ENCODE measurements around the gene STXBP2.
A peak's percentile ranks its signal among the peaks of the same experiment; 100 is the strongest.

STXBP2 gene

DNA sequence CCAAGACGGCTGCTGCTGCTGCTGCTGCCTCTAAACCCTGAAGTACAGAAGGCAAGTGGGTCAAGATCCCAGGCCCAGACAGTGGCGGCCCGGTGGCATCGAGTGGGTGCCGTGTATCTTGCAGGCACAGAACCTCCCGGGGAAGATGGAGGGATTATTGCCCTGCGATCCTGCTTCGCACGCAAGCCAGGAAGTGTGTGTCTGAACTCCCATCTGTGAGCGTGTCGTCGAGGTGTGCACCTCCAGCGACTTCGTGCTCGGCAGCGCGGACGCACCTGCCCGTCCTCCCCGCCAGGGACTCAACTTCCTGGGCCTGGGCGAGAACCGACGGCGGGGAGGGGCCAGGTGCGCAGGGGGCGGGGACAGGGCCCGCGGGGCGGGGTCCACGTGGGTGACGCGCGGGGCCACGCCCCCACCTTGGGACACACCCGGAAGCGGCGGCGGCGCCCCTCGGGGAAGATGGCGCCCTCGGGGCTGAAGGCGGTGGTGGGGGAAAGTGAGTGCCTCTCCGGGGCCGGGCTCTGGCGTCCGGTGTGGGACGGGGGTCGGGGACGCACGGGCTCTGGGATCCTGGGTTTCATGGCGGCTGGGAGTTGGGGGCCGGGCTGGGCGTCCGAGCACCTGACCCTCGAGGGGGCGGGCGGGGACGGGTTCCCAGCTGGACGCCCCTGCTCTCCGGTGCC is at the start of gene STXBP2:
TSS of gene STXBP2 (plus strand) at position 420 of the 683 bp plus-strand sequence. CDS start at position 460, 40 bp downstream.
- peak; percentile 90 for DNase-seq

DNA sequence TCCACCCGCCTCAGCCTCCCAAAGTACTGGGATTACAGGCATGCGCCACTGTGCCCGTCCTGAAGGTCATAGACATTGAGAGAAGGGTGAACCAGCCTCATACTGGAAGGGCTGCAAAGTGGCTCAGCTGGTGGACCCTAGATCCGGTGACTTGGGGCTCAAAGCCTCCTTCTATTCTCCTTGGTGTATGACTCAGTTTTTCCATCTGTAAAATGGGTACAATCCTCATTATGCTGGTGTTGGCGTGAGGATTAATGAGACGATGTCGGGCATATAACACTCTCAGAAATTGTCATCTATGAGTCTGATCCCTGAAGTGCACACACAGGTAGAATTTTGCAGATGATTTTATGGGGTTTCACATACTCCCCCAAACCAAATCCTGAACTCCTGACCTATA is 47.1 kb upstream of the STXBP2 start:
- no peak for DNase-seq

DNA sequence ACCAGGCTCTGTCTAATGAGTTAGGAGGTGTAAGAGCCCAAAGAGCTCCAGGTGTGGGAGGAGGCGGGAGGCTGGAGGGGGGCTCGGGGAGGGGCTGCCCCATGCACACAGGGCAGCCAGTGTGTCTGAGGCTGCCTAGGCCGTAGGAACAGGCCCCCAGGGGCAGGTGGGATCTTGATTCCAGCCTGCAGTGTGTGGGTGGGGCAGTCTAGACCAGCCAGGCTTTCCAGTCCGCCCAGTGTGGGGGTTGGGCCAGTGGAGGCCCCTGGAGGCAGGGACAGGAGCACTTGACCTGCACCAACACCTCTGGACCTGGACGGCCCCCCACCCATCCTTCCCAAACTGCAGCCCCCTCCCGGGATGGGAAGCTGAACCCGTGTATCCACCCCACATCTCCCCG is 46.7 kb upstream of the STXBP2 start:
- DNase-seq: no peak

DNA sequence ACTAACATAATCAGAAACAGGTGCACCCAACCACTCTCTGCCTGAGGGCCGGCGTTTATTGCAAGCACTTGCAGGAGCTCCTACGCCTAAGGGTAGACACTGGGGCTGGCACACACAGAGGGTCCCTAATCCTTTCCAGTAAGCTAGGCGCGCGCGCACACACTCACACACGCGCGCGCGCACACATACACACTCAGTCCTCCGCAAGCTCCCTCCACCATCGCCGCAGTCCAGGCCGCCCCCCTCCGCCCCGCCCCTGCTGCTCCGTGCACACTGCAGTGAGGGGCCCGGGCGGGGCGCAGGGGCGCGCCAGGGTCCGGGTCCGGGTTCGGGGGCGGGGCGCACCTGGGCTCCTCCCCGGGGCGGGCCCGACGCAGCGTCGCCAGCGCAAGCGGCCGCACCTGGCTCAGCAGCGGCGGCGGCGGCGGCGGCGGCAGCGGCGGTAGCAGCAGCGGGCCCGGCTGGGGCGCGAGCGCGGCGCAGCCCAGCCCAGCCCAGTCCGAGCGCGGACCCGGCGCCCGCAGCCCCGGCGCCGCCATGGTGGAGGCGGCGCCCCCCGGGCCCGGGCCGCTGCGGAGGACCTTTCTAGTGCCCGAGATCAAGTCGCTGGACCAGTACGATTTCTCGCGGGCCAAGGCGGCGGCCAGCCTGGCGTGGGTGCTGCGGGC is 41.3 kb upstream of the STXBP2 start, which contains the start of gene CAMSAP3:
TSS of gene CAMSAP3 (plus strand) at position 398 of the 668 bp plus-strand sequence. CDS start at position 538, 140 bp downstream.
- DNase-seq: peak; percentile 58

DNA sequence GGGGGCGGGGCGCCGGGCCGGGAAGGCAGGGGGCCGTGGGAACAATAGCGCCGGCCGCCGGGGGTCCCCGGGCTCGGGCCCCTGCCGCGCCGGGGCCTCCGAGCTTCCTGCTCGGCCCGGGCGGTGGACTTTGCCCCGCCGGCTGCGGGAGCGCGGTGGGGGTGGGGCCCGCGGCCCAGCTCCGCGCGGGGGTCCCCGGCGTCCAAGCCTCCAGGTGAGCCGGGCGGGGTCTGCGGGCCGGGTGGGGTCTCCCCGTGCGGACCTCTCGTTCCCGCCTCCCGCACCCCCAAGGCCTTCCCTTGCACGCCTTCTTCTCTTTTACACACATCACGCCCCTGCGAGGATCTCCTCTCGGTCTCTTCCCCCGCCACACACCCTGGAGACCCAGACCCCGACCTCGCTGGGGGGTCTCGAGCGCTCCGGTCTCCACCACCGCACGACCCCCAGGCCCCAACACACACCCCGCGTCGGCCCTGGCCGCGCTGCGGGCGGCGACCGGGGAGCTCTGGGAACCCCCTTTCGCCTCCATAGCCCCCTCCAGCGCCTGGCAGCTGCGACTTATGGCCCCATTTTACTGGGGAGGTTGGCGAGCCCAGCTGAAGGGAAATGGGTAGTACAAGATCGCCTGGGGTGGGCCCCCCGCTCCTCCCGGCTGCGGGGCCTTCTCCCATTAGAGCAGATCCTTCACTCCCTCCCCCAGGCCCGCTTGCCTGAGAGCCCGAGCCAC is 40.5 kb upstream of the STXBP2 start:
- no peak for DNase-seq

DNA sequence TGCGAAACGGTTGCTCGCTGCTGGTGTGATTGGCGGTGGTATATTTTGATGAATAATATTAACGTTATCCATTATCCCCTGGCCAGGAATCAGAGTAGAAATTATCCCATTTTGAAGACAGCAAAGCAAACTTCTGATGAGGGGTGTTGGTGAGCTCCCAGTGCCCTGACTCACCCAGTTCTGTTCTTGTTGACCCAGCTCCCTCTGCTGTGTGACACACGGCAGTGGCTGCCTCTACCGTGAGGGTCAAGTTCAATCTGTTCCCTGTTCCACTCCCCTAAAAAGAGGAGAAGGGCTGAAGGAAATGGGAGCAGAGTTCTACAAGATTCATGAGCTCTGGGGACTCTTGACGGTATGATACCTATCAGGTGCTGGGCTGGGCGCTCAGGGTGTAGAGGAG is 39.2 kb upstream of the STXBP2 start:
- no peak for DNase-seq

DNA sequence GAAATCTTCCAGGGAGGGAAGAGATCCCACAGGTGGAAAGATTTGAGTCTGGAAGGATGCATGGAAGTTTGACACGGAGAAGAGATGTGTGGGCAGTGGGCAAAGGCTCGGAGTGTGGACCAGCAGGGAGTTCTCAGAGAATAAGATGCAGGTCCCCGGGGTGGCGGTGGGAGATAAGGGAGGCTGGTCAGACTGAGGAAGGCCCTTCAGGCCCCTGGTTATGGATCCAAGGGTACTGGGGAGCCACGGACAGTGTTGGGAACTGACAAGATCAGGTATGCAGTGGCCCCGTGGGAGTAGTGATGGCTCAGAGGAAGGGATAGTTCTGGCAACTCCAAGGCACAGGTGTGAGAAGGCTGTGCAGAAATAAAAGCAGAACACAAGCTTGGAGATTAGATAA is 38.7 kb upstream of the STXBP2 start:
- DNase-seq: no peak

DNA sequence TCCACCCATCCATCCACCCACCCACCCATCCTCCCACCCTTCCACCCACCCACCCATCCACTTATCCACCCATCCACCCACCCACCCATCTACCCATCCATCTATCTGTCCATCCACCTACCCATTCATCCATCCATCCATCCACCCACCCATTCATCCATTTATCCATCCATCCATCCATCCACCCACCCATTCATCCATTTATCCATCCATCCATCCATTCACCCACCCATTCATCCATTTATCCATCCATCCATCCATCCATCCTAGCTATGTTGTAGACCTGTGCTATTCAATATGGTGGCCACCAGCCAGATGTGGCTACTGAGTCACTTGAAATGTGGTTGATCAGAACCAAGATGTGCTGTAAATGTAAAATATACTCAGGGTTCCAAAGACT is 36.2 kb upstream of the STXBP2 start:
- DNase-seq: no peak

DNA sequence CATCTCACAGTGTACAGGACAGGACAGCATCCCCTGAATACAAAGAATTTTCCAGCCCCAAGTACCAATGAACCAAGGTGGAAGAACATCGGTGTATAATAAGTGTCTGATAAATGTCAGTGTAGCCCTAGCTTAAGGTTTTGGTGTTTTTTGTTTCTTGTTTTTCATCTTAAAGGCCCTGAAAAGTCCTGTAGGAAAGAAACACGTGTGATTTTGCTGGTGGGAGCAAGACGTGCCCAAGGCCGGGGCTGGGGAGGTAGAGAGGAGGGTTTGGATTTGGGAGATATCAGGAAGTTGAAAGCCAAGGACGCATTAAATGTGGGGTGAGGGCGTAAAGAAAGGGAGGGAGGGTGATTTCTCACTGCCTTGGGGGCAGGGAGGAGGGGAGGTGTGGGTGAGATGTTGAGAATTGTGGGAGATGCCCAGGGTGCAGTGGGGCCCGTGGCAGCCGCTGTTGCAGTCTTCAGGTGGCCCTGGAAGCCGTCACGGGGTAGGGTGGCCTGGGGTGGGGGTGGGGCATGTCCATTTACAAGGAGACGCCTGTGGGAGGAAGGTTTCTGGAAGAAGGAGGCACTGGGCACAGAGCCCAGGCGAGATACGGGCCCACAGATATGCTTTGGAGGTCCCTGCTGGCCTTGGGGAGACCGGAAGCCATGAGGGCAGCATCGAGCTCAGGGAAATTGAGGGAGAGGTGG is 34.5 kb upstream of the STXBP2 start:
- DNase-seq: no peak

DNA sequence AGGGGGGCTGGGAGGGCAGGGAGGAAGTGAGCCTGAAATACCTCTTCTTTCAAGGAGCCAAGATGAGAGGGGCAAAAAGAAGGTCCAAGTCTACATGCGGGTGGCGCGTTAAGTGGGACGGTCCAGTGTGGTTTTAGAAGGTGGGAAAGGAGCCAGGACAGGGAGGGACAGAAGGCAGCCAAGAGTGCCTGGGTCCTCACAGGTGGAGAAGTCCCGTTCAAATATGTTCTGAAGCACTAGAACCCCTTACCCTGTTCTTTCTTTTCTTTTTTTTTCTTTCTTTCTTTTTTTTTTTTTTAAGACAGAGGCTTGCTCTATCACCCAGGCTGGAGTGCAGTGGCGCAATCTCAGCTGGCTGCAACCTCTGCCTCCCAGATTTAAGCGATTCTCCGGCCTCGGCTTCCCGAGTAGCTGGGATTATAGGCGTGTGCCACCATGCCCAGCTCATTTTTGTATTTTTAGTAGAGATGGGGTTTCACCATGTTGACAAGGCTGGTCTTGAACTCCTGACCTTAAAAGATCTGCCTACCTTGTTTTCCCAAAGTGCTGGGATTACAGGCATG is 33.9 kb upstream of the STXBP2 start:
- DNase-seq: no peak

DNA sequence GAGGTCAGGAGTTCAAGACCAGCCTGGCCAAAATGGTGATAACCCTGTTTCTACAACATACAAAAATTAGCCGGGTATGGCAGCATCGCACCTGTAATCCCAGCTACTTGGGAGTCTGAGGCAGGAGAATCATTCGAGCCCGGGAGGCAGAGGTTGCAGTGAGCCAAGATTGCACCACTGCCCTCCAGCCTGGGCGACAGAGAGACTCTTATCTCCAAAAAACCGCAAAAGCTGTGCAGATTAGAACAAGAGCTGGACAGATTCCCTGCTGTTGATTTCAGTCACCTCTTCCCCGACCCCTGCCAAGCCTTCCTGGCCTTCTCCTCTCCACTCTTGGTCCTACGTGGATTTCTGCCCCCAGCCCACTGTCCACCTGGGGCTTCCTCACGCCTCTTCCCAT is 33.0 kb upstream of the STXBP2 start:
- no peak for DNase-seq

DNA sequence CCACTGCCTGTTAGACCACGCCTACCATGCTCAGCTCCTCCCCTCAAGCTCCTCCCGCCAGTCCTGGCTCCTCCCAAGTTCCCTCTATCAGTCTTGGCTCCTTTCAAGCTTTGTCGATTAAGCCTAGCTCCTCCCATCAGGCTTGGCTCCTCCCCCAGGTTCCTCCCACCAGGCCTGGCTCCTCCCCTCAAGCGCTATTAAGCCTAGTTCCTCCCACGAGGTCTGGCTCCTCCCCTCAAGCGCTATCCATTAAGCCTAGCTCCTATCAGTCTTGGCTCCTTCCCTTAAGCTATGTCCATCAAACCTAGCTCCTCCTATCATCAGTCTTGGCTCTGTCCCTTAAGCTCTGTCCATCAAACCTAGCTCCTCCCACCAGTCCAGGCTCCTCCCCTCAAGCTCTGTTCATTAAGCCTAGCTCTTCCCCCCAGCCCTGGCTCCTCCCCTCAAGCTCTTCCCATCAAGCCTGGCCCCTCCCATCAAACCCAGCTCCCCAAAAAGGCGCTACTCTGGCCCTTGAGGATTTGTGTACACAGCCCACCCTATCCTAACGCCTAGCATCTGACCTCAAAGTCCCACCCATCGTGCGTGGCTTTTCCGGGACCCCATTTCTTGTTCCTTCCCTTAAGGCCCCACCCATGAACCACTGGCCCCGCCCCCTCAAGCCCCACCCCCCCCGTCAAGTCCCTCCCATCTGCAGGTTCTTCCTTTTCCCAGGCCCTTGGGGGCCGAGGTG is 31.3 kb upstream of the STXBP2 start:
- DNase-seq: no peak

DNA sequence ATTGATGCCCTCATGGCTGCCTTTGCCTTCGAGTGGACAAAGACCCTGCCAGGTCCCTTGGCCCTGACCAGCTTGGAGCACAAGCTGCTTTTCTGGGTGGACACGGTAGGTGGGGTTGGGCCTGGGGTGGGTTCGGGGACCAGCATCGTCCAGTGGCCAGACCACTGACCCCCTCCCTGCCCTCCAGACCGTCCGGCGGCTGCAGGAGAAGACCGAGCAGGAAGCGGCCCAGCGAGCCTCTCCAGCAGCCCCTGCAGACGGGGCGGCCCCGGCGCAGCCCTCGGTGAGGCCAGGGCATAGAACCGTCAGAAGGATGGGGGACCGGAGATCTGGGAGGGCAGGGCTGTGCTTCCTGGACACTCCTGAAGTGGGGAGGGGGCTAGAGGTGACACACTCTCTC is 30.6 kb upstream of the STXBP2 start:
- no peak for DNase-seq

DNA sequence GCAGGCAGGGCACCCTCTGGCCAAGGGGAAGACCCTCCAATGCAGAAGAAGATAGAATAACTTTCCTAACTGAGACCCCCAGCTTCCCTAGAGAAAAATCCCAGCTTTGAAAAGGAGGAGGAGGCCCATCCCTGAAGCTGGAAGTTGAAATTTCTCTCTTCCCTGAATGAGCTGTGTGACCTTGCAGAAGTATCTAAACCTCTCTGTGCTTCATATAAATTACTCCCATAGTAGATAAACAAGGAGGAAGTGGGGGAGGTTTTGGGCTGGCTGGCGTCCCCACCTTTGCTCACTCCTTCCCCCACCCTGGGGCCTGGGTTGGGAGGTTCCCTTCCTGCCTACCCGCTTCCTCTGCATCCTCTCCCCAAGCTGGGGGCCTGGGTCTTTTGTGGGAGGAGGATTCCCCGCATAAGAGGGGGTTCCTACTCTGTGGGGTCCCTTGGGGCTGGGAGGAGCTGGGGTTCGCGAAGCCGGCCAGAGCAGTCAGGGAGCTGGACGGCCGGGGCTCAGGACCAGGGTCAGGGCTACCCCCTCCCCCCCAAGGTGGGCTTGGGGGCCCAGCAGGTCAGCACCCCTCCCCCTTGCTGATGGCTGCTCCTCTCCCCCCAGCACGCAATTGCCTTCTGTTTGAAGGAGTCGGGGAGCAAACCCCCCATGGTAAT is 29.6 kb upstream of the STXBP2 start:
- no peak for DNase-seq

DNA sequence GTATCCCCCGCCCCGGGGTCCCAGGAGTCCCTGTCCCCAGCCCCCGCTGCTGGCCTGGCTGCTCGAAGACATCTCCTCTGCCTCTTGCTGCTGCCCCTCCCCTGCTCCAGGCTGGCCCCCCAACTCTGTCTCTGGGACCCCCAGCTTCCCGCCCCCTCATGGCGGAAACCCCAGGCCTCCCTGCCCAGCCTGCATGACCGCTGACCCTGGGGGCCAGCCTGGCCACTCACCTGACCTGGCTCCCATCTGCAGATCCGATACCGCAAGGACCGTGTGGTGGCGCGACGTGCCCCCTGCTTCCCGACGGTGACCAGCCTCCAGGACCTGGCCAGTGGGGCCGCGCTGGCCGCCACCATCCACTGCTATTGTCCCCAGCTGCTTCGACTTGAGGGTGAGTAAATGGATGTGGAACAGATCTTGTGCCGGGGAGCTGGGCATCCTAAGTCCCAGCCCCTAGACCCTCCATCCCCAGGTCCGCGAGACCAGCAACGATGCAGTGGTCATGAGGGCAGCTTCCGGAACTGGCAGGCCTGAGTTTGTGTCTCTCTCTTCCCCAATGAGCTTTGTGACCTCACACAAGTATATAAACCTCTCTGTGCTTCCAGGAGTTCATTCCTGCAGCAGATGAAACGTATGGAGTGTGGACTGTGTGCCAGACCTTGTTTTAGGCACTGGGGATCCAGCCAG is 28.9 kb upstream of the STXBP2 start:
- DNase-seq: no peak

DNA sequence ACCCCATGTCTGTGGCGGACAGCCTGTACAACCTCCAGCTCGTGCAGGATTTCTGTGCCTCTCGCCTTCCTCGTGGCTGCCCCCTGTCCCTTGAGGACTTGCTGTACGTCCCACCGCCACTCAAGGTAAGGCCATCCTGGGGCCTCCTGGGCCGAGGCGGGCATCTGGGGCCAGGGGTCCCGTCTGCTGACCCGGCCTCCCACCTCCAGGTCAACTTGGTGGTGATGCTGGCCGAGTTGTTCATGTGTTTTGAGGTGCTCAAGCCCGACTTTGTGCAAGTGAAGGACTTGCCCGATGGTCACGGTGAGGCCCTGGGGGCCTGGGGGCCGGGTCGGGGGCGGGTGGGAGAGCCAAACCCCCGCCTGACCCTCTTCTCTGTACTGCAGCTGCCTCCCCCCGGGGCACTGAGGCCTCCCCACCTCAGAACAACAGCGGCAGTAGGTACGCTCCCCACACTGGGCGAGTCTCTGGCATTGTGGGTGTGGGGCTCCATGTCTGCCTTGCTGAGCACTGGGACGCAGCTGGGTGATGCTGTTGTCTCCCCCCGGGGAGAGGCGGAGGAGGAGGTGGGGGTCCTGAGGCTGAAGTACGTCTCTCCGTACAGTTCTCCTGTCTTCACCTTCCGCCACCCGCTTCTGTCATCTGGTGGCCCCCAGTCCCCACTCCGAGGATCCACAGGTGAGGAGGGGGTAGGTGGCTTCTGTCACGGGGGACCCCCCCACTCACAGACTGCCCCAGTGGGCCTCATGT is 26.2 kb upstream of the STXBP2 start:
- DNase-seq: no peak

DNA sequence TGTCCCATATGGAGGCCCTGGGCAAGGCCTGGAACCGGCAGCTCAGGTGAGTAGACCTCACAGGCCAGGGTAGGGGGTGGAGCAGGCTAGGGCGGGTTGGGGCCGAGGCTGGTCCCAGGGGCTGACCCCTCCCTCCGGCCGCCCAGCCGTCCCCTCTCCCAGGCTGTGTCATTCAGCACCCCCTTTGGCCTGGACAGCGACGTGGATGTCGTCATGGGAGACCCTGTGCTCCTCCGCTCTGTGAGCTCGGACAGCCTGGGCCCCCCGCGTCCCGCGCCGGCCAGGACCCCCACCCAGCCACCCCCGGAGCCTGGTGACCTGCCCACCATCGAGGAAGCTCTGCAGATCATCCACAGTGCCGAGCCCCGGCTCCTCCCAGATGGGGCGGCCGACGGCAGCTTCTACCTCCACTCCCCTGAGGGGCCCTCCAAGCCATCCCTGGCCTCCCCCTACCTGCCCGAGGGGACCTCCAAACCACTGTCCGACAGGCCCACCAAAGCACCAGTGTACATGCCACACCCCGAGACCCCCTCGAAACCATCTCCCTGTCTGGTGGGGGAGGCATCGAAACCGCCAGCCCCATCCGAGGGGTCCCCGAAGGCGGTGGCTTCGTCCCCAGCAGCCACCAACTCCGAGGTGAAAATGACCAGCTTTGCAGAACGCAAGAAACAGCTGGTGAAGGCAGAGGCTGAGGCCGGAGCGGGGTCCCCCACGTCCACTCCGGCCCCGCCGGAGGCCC is 25.2 kb upstream of the STXBP2 start:
- DNase-seq: no peak

DNA sequence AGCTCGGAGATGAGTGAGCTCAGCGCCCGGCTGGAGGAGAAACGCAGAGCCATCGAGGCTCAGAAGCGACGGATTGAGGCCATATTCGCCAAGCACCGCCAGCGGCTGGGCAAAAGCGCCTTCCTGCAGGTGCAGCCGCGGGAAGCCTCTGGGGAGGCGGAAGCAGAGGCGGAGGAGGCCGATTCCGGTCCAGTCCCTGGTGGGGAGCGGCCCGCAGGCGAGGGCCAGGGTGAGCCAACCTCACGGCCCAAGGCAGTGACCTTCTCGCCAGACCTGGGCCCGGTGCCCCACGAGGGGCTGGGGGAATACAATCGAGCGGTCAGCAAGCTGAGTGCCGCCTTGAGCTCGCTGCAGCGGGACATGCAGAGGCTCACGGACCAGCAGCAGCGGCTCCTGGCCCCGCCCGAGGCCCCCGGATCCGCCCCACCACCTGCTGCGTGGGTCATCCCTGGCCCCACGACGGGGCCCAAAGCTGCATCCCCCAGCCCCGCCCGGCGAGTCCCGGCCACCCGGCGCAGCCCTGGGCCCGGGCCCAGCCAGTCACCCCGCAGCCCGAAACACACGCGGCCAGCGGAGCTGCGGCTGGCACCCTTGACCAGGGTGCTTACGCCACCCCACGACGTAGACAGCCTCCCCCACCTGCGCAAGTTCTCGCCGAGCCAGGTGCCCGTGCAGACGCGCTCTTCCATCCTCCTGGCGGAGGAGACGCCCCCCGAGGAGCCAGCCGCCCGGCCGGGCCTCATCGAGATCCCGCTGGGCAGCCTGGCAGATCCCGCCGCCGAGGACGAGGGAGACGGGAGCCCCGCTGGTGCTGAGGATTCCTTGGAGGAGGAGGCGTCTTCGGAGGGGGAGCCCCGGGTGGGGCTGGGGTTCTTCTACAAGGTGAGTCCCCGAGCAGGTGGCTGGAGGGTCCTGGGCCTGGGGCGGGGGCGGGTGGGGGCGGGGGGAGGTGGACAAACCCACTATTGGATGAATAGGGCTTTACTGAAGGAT is 24.3 kb upstream of the STXBP2 start:
- no peak for DNase-seq

Data from activated naive CD4-positive, alpha-beta T cell treated with anti-CD3 and anti-CD28 coated beads, Interleukin-2, amount 50 U/mL, for 16 hours (primary cell).